Measurements from ENCODE around the gene TMEM106C.

DNA sequence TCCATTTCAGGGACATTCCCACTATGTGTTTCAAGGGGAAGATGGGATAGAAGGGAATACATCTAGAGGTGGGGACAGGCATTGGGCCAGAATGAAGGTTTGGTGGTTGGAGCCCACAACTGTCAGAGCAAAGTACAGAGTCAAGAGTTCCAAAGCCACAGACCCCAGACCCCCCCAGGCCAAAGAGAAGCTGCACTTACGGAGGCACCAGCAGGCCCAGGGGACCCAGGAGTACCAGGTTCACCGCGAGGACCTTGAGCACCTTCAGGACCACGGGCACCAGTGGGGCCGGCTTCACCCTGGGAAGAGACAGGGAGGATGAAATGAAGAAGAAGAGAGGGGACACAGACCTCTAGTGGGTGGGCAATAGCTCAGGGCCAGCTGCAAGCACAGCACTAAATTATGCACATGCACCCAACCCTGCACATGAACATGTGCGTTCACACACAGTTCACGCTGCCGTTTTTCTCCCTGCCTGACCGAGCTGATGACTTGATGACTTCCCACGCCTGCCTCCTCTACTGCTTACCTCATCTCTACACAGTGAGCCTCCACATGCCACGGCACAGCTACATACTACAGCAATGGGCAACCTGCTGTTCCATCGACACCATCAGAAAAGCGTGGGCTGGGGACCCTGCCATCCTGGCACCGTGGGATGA is 24.1 kb downstream of the TMEM106C start:
- TF ChIP-seq POLR2A (IDR thresholded peaks at IDR 0.05), result no peak
- TF ChIP-seq, protein P1, sequence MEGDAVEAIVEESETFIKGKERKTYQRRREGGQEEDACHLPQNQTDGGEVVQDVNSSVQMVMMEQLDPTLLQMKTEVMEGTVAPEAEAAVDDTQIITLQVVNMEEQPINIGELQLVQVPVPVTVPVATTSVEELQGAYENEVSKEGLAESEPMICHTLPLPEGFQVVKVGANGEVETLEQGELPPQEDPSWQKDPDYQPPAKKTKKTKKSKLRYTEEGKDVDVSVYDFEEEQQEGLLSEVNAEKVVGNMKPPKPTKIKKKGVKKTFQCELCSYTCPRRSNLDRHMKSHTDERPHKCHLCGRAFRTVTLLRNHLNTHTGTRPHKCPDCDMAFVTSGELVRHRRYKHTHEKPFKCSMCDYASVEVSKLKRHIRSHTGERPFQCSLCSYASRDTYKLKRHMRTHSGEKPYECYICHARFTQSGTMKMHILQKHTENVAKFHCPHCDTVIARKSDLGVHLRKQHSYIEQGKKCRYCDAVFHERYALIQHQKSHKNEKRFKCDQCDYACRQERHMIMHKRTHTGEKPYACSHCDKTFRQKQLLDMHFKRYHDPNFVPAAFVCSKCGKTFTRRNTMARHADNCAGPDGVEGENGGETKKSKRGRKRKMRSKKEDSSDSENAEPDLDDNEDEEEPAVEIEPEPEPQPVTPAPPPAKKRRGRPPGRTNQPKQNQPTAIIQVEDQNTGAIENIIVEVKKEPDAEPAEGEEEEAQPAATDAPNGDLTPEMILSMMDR (IDR thresholded peaks at IDR 0.05), result no peak
- no peak for TF ChIP-seq EP300 (IDR thresholded peaks at IDR 0.05)

All from ovary (tissue), 3 donors.